IPS-15b (cell line): Measurements from ENCODE around the gene SLC22A2.

Experiments
- H3K27me3 ChIP-seq: one replicate; pipeline ENCODE4 v1.6.1; 2013; ENCODE audit warnings: low read length; ENCODE audit not compliant: control insufficient read depth, insufficient read depth
- H3K36me3 ChIP-seq: one replicate; pipeline ENCODE4 v1.6.1; 2013; ENCODE audit warnings: low read length; ENCODE audit not compliant: control insufficient read depth, insufficient read depth
- H3K4me1 ChIP-seq: one replicate; pipeline ENCODE4 v1.6.1; 2013; ENCODE audit warnings: mild to moderate bottlenecking, low read length; ENCODE audit not compliant: control insufficient read depth, insufficient read depth
- H3K4me3 ChIP-seq: one replicate; pipeline ENCODE4 v1.5.1; 2013; ENCODE audit warnings: low read depth, low read length
- H3K9ac ChIP-seq: one replicate; pipeline ENCODE4 v1.6.1; 2013; ENCODE audit warnings: low read depth, mild to moderate bottlenecking, low read length
- H3K9me3 ChIP-seq: one replicate; pipeline ENCODE4 v1.6.1; 2013; ENCODE audit warnings: mild to moderate bottlenecking, low read length; ENCODE audit not compliant: control insufficient read depth, insufficient read depth

Gene SLC22A2

DNA sequence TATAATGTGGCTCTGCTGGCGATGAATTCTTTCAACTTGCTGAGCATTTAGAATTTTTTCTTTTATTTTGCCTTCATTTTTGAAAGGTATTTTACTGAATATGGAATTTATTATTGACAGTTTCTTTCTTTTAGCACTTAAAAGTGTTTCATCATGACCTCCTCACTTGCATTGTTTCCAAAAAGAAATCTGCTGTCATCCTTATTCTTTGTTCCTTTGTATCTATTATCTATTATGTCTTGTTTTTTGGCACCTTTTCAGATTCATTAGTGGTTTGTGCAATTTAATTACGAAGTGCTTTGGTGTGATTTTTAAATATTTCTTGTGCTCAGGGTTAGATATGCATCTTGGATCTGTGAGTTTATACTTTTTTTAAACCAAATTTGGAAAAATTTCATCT is 26.0 kb upstream of the SLC22A2 start:
- Histone ChIP-seq H3K4me1 (no peaks in the 10 kb centered on the region), H3K36me3 (no peaks in the 10 kb centered on the region), H3K27me3 (no peaks in the 10 kb centered on the region), H3K9me3 (no peaks in the 10 kb centered on the region), H3K9ac (no peak overlapping the region), H3K4me3 (no peak overlapping the region)

DNA sequence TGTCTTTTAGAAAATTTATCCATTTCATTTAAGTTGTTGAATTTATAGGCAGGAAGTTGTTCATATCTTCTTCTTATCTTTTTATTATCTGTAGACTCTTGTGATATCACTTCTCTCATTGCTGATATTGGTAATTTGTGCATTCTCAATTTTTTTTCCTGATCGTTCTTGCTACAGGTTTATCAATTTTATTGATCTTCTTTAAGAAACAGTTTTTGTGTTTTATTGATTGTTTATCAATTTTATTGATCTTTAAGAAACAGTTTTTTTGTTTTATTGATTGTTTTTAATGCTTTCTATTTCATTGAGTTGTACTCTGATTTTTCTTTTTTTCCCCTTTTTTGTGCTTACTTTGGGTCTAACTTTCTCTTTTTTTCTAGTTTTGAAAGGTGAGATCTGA is 23.8 kb upstream of the SLC22A2 start:
- no peak overlapping the region for H3K4me3 ChIP-seq
- H3K9me3 ChIP-seq: no peaks in the 10 kb centered on the region
- no peak overlapping the region for H3K9ac ChIP-seq
- no peaks in the 10 kb centered on the region for H3K4me1 ChIP-seq
- no peaks in the 10 kb centered on the region for H3K36me3 ChIP-seq
- H3K27me3 ChIP-seq: no peaks in the 10 kb centered on the region

DNA sequence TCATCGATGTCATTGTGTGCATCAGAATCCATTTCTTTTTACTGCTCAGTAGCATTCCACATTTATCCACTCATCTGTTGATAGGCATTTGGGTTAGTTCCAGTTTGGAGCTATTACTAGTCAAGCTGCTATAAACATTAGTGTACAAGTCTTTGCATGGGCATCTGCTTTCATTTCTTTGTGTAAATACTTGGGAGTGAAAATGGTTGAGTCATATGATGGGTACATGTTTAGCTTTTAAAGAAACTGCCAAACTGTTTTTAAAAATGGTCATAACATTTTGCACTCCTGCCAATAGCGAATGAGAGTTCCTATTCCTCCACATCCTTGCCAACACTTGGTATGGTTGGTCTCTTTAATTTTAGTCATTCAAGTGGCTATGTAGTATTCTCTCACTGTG is 21.2 kb upstream of the SLC22A2 start:
- Histone ChIP-seq H3K4me3 (no peak overlapping the region), H3K4me1 (no peaks in the 10 kb centered on the region), H3K9me3 (no peaks in the 10 kb centered on the region)

DNA sequence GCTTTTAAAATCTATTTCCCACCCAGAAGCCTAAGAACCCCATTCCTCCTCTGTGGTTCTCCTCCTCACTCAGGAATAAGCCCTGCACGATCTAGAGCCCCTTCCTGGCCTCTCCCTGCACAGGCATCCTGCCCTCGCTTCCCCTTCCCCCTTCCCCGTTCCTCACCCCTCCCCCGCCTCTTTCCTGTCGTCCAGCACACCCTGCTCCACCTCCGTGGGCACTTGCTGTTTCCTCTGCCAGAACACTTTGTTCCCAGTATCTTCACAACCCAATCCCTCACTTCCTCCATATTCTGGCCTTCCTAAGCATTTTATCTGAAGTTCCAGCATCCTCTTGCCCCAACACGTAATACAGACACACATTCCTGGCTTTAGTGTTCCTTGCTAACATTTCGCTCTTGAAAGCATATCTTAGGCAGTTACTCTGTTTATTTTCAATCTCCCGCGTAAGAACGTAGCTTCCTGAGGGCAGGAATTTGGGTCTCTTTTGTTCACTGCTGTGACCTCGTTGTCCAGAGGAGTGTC is 20.2 kb upstream of the SLC22A2 start:
- H3K4me1 ChIP-seq: no peaks in the 10 kb centered on the region
- no peaks in the 10 kb centered on the region for H3K9me3 ChIP-seq
- no peaks in the 10 kb centered on the region for H3K36me3 ChIP-seq
- no peaks in the 10 kb centered on the region for H3K27me3 ChIP-seq
- no peak overlapping the region for H3K4me3 ChIP-seq
- H3K9ac ChIP-seq: no peak overlapping the region

More for the DNA sequence above, 21.2 kb upstream of the SLC22A2 start:
- Histone ChIP-seq H3K9ac (no peak overlapping the region), H3K36me3 (no peaks in the 10 kb centered on the region), H3K27me3 (no peaks in the 10 kb centered on the region)

DNA sequence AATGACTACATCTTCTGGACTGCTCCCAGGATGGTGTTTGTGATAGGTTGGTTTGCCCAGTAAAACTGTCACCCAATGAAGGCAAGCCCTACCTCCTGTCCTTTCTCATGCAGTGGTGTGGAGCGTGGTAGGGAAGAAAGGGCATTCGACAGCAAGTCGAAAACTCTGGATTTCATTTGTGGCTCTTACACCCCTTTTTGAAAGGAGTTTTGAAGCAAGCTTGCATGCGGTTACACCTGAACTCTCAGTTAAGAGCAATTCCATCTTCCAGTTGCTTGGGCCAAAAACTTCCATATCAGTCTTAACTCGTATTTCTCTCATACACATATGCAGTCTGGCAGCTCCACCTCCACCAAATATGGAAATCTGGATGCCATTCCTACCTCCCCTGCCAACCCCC is 19.7 kb upstream of the SLC22A2 start:
- Histone ChIP-seq H3K9me3 (no peaks in the 10 kb centered on the region), H3K36me3 (no peaks in the 10 kb centered on the region), H3K9ac (no peak overlapping the region), H3K4me1 (no peaks in the 10 kb centered on the region), H3K27me3 (no peaks in the 10 kb centered on the region), H3K4me3 (no peak overlapping the region)

DNA sequence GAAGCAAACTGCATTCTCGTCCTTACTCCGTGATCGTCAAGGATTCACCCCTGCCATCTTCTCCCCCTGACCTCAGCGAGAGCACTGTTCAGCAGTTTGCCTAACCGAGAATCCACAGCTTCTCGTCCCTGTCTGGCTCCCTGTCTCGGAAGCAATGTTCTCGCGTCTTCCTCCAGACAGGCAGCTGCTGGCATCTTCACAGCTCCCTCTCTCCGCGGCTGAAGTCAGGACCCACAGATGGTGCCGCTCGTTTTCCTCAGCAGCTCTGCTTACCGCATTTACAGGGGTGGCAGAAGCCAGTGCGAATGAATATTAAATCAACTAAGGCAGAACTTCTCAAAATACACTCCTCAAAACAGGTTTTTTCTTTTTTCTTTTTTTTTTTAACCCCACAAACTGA is 18.9 kb upstream of the SLC22A2 start:
- no peaks in the 10 kb centered on the region for H3K9me3 ChIP-seq
- H3K27me3 ChIP-seq: no peaks in the 10 kb centered on the region
- no peaks in the 10 kb centered on the region for H3K36me3 ChIP-seq
- H3K4me3 ChIP-seq: no peak overlapping the region
- H3K4me1 ChIP-seq: no peaks in the 10 kb centered on the region
- H3K9ac ChIP-seq: no peak overlapping the region

DNA sequence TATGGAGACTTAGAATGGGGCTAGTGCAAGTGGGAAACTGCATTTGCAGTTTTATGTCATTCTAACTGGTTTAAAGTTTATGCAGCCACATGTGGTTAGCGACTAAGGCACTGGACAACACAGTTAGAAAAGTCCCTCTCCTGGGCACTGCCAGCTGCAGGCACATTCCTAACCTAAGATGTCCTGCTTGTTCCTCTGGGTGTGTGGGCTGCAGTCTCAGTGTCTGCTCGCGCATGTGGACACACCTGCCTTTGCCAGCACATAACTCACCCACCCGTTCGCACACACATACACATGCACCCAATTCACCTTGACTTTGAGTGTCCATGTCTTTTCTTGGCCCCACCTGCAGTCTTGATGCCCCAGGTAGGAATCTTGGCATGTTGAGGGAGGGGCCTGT is 18.5 kb upstream of the SLC22A2 start:
- Histone ChIP-seq H3K36me3 (no peaks in the 10 kb centered on the region), H3K27me3 (no peaks in the 10 kb centered on the region), H3K9me3 (no peaks in the 10 kb centered on the region), H3K4me3 (no peak overlapping the region), H3K9ac (no peak overlapping the region), H3K4me1 (no peaks in the 10 kb centered on the region)

DNA sequence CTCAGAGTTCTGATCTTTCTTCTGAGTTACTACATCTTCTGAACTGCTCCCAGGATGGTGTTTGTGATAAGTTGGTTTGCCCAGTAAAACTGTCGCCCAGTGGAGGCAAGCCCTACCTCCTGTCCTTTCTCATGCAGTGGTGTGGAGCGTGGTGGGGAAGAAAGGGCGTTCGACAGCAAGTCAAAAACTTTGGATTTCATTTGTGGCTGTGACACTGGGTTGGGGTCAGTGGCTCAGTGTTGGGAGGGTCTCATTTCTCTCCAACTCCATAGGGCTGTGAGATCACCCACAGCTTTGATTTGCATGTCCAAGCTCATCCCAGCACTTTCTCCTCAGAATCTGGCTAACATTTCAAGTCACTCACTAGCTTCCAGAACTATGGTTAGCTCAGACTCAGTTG is 17.5 kb upstream of the SLC22A2 start:
- H3K9me3 ChIP-seq: no peaks in the 10 kb centered on the region
- H3K4me3 ChIP-seq: no peak overlapping the region
- no peaks in the 10 kb centered on the region for H3K36me3 ChIP-seq
- H3K27me3 ChIP-seq: no peaks in the 10 kb centered on the region
- H3K9ac ChIP-seq: no peak overlapping the region
- no peaks in the 10 kb centered on the region for H3K4me1 ChIP-seq

DNA sequence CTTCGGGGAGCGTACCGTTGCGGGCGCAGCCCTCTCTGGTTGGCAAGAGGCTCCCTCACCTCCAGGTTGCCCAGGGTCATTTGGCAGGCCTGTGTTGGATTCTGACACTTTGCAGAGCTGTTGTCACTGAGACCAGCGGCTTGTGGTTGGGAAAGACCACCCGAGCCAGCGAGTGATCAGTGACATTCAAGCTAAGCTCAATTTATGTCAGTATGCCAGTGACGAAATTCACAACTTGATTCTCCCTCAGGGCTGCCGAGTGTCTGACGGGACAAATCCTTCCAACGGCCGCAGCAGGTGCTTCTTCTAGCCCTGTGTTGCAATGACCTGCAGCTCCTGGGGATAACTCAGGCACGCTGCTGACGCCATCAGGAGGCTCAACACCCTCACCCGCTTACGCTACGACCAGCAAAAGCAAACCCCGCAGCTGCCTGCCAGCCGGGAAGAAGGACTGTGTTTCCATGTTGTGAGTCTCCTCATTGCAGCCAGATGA is 16.9 kb upstream of the SLC22A2 start:
- Histone ChIP-seq H3K9me3 (no peaks in the 10 kb centered on the region), H3K36me3 (no peaks in the 10 kb centered on the region), H3K4me1 (no peaks in the 10 kb centered on the region), H3K4me3 (no peak overlapping the region), H3K27me3 (no peaks in the 10 kb centered on the region), H3K9ac (no peak overlapping the region)

DNA sequence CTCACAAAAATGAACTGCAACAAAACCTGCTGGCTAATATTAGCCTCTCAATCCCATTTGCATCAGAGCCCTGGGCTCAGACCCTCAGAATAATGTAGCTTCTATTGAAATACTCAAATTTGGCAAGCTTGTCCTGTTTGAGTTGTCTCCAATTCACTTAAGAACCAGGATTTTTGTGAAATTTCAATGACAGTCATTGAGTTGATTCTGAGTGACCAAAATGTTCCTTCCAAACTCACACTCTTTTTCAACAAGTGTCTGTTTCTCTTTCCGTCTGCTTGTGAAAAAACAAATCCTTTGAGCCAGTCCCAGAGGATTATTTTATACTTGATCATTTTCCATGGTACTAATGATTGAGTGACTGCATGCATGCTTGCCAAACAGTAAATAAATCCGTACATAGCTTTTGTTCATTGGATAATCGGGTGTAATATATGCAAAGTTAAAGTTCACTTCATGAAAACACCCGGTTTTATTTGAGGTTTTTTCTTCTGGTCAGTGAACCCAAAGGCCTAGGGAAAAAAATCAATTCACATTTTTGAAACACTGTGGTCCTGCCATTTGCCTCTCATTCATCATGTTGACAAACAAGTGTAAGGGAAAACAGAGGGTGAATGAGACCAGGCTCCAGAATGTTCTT is 16.4 kb upstream of the SLC22A2 start:
- no peaks in the 10 kb centered on the region for H3K9me3 ChIP-seq
- no peaks in the 10 kb centered on the region for H3K4me1 ChIP-seq
- H3K4me3 ChIP-seq: no peak overlapping the region
- no peaks in the 10 kb centered on the region for H3K36me3 ChIP-seq
- H3K27me3 ChIP-seq: no peaks in the 10 kb centered on the region
- no peak overlapping the region for H3K9ac ChIP-seq

DNA sequence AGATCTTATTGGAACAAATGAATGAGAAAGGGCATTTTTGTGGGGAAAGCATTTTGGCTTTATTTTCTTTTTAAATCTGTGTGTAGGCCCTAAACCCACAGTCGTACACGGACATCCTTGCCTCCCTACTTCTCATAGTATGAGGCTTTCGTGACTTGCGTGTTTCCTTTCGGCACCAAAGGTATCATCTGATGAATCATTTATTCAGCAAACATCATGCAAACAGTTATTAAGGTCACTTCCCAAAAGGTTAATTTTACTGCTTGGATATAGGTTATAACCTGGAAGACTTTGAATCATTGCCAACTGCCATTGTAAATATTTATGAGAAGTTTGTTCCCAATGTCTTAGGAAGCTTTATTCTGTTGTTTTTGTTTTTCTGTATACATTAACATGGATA is 15.1 kb upstream of the SLC22A2 start:
- no peaks in the 10 kb centered on the region for H3K4me1 ChIP-seq
- no peak overlapping the region for H3K9ac ChIP-seq
- H3K4me3 ChIP-seq: no peak overlapping the region
- no peaks in the 10 kb centered on the region for H3K9me3 ChIP-seq
- H3K27me3 ChIP-seq: no peaks in the 10 kb centered on the region
- no peaks in the 10 kb centered on the region for H3K36me3 ChIP-seq

DNA sequence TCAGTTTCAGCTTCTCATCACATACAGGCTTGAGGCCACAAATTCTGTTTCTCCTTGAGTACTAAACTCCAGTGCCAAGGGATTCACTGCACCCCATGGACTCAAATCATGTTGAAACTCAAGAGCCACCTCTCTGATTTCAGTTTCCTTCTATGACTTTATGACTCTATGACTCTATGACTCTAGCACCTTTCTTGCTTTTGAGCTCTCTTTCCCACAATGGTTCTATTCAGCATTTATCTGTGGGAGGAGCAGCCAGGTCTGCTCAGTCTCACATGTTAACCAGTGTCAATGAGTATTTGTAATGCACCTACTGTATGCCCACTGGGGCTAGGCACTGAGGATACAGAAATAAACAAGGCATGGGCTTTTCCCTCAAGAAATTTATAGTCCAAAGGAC is 14.6 kb upstream of the SLC22A2 start:
- Histone ChIP-seq H3K27me3 (no peaks in the 10 kb centered on the region), H3K9ac (no peak overlapping the region), H3K36me3 (no peaks in the 10 kb centered on the region), H3K4me3 (no peak overlapping the region), H3K4me1 (no peaks in the 10 kb centered on the region), H3K9me3 (no peaks in the 10 kb centered on the region)
